ENCODE results near the gene KIF20B. TPM values are rescaled to one million over a fixed set of nuclear protein-coding genes. Genes with fewer than 3 reads are reported as not detected.

Gene KIF20B
- total and polyA plus RNA-seq, 10 donors = 2.4 to 14.6 (median 8.6) TPM

- Histone ChIP-seq H3K36me3 (no peaks in the 10 kb centered on the region), H3K4me3 (no peak overlapping the region), H3K27me3 (replicated peaks in 1 of 7) (peaks cover 0 to 8% (median 0%) of the 10 kb centered on the region in 7 donors), H3K27ac (no peak overlapping the region), H3K4me1 (no peaks in the 10 kb centered on the region), H3K9me3 (no peaks in the 10 kb centered on the region)
- 63 to 77% (median 66%) methylated on average over 2 of the region's 2 CpGs for WGBS, 5 donors
- no peak for TF ChIP-seq POLR2A (IDR thresholded peaks at IDR 0.05)
- TF ChIP-seq POLR2AphosphoS5 (IDR thresholded peaks at IDR 0.05) = no peak
- no peak for TF ChIP-seq CTCF (IDR thresholded peaks at IDR 0.05 in 8 of 11, conservative IDR thresholded peaks at IDR 0.05 in 3 of 11)
- intact Hi-C loops (cut with DNase I; ENCODE audit: low total_unique reads) = loop anchor here (5.0 to 10.0 kb wide), 2 partner anchors 995 to 1073 kb away; no protein-coding TSS in a partner anchor
- DNase-seq = no peak
Observed at GRCh38 chr10:89792187-89792586, 90.8 kb downstream of the KIF20B start.

- Histone ChIP-seq H3K27ac (no peak overlapping the region), H3K4me1 (no peaks in the 10 kb centered on the region), H3K36me3 (no peaks in the 10 kb centered on the region), H3K27me3 (replicated peaks in 1 of 7) (peaks cover 0 to 8% (median 0%) of the 10 kb centered on the region in 7 donors), H3K4me3 (no peak overlapping the region), H3K9me3 (no peaks in the 10 kb centered on the region)
- TF ChIP-seq CTCF (IDR thresholded peaks at IDR 0.05 in 8 of 11, conservative IDR thresholded peaks at IDR 0.05 in 3 of 11) (peak; percentile 22 to 87 (median 71)), POLR2AphosphoS5 (IDR thresholded peaks at IDR 0.05) (no peak), POLR2A (IDR thresholded peaks at IDR 0.05) (no peak)
- DNase-seq = no peak
- WGBS, 5 donors = 20 to 33% (median 27%) methylated on average over 3 of the region's 3 CpGs
- intact Hi-C loops (cut with DNase I; ENCODE audit: low total_unique reads) = loop anchor here (5.0 to 10.0 kb wide), 2 partner anchors 994 to 1071 kb away; no protein-coding TSS in a partner anchor
Observed at GRCh38 chr10:89793649-89794254, 92.4 kb downstream of the KIF20B start.

GRCh38 chr10:89795840-89796239, 94.5 kb downstream of the KIF20B start:
- Histone ChIP-seq H3K27ac (no peak overlapping the region), H3K4me3 (no peak overlapping the region), H3K36me3 (no peaks in the 10 kb centered on the region), H3K4me1 (no peaks in the 10 kb centered on the region), H3K27me3 (replicated peaks in 1 of 7) (no peaks in the 10 kb centered on the region), H3K9me3 (no peaks in the 10 kb centered on the region)
- intact Hi-C loops (cut with DNase I; ENCODE audit: low total_unique reads) = loop anchor here (10.0 kb wide), 1 partner anchor 1069 kb away; no protein-coding TSS in a partner anchor
- no peak for DNase-seq
- no peak for TF ChIP-seq POLR2AphosphoS5 (IDR thresholded peaks at IDR 0.05)
- TF ChIP-seq CTCF (IDR thresholded peaks at IDR 0.05 in 8 of 11, conservative IDR thresholded peaks at IDR 0.05 in 3 of 11) = no peak
- TF ChIP-seq POLR2A (IDR thresholded peaks at IDR 0.05) = no peak
- 52 to 71% (median 65%) methylated on average over 1 of the region's 1 CpG for WGBS, 5 donors

- Histone ChIP-seq H3K27me3 (replicated peaks in 1 of 7) (no peaks in the 10 kb centered on the region), H3K9me3 (no peaks in the 10 kb centered on the region), H3K4me1 (no peaks in the 10 kb centered on the region), H3K27ac (no peak overlapping the region), H3K4me3 (no peak overlapping the region), H3K36me3 (no peaks in the 10 kb centered on the region)
- WGBS, 5 donors = 41 to 80% (median 75%) methylated on average over 2 of the region's 2 CpGs
- no peak for DNase-seq
- intact Hi-C loops (cut with DNase I; ENCODE audit: low total_unique reads) = loop anchor here (10.0 kb wide), 1 partner anchor 1067 kb away; no protein-coding TSS in a partner anchor
- no peak for TF ChIP-seq CTCF (IDR thresholded peaks at IDR 0.05 in 8 of 11, conservative IDR thresholded peaks at IDR 0.05 in 3 of 11)
- TF ChIP-seq POLR2AphosphoS5 (IDR thresholded peaks at IDR 0.05) = no peak
- TF ChIP-seq POLR2A (IDR thresholded peaks at IDR 0.05) = no peak
Observed at GRCh38 chr10:89798092-89798491, 96.7 kb downstream of the KIF20B start.

Measured in spleen (tissue), 11 donors.